SHP77 treated with DMSO at 0.1 percent for 48 hours (cell line): Measurements from ENCODE around the gene EP400.

Experiments
- DNase-seq: peaks from one replicate; lab custom pipeline; 2025; lab: John Stamatoyannopoulos, UW

Gene EP400

GRCh38 chr12:132021031-132021871, 71.5 kb downstream of the EP400 start:
- no peak for DNase-seq

GRCh38 chr12:132021965-132022364, 72.2 kb downstream of the EP400 start:
- no peak for DNase-seq

GRCh38 chr12:132023658-132024057, 73.9 kb downstream of the EP400 start:
- no peak for DNase-seq

GRCh38 chr12:132024758-132025157, 75.0 kb downstream of the EP400 start:
- no peak for DNase-seq

GRCh38 chr12:132025526-132025925, 75.8 kb downstream of the EP400 start:
- DNase-seq = no peak

GRCh38 chr12:132026061-132026795, 76.5 kb downstream of the EP400 start:
- no peak for DNase-seq

- no peak for DNase-seq
Measured at GRCh38 chr12:132026796-132027500, 77.2 kb downstream of the EP400 start.

GRCh38 chr12:132027636-132028035, 77.9 kb downstream of the EP400 start:
- no peak for DNase-seq

- DNase-seq = no peak
Measured at GRCh38 chr12:132028111-132028510, 78.4 kb downstream of the EP400 start.

GRCh38 chr12:132029503-132030300, 80.0 kb downstream of the EP400 start:
- DNase-seq = no peak

- DNase-seq = no peak
Measured at GRCh38 chr12:132030367-132031038, 80.8 kb downstream of the EP400 start.

GRCh38 chr12:132033627-132034026, 83.9 kb downstream of the EP400 start:
- no peak for DNase-seq

- DNase-seq = no peak
Measured at GRCh38 chr12:132036063-132036683, 86.4 kb downstream of the EP400 start.

GRCh38 chr12:132040906-132041606, 91.3 kb downstream of the EP400 start:
- DNase-seq = no peak

GRCh38 chr12:132043216-132043615, 93.5 kb downstream of the EP400 start:
- DNase-seq = no peak

- DNase-seq = no peak
Measured at GRCh38 chr12:132043770-132044467, 94.2 kb downstream of the EP400 start.

- no peak for DNase-seq
Measured at GRCh38 chr12:132044661-132045412, 95.1 kb downstream of the EP400 start.

GRCh38 chr12:132045751-132046150, 96.0 kb downstream of the EP400 start:
- DNase-seq = no peak

GRCh38 chr12:132046561-132046960, 96.8 kb downstream of the EP400 start:
- no peak for DNase-seq
